ENCODE results near the gene RPS6KB2. TPM values are rescaled to one million over a fixed set of nuclear protein-coding genes. Genes with fewer than 3 reads are reported as not detected.

The RPS6KB2 gene
- total and polyA plus RNA-seq, 9 of the 15 experiments (the other 6 are each of a cell fraction or from before 2014, with no cell fraction given), result 0.42 to 122 (median 82.6) TPM

- peak; percentile 54; the same call in 1 of the 2 replicates for TF ChIP-seq MGA (IDR thresholded peaks at IDR 0.05)
Measured at GRCh38 chr11:67379061-67380058, 48.9 kb upstream of the RPS6KB2 start (continued).

Data from K562 (cell line).